ENCODE results near the gene COL13A1. TPM values are rescaled to one million over a fixed set of nuclear protein-coding genes. Genes with fewer than 3 reads are reported as not detected.

The COL13A1 gene
- total RNA-seq, 1 donor from 2014 or later: 18.3 TPM

DNA sequence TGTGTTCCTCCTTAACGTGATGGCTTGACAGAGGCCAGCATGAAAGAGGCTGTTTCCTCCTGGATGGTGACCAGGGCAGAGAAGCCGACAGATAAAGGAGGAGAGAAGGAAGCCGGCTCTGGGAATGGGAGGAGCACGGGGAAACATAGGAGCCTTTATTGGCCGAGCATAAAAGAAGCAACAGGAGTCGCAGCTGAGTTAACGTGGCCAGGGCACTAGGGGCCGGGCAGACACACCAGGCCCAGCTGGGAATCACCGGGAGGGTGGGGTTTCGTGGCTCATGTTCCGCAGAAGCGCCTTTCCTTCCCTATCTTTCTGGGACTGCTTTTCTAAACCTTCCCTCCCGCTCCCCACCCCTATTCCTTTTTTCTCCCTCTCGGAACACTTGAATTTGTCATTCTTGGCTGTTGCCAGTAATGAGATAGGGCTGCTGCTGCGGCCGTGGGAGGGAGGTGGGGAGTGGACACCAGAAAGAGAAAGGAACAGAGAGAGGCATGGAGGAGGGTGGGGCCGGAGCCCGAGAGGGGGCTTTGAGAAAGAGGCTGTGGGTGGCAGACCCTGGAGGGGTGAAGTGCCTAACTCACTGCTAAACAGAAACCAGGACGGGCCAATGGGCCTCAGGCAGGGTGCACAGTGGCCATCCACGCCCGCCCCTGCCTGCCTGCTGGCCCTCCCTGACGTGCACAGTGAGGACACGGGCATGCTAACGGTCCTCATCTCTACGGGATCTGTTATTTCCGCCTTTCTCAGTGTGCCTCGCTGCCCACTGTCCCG lies 65.2 kb downstream of the COL13A1 start:
- DNase-seq (ENCODE audit: low spot score): peak; percentile 95

DNA sequence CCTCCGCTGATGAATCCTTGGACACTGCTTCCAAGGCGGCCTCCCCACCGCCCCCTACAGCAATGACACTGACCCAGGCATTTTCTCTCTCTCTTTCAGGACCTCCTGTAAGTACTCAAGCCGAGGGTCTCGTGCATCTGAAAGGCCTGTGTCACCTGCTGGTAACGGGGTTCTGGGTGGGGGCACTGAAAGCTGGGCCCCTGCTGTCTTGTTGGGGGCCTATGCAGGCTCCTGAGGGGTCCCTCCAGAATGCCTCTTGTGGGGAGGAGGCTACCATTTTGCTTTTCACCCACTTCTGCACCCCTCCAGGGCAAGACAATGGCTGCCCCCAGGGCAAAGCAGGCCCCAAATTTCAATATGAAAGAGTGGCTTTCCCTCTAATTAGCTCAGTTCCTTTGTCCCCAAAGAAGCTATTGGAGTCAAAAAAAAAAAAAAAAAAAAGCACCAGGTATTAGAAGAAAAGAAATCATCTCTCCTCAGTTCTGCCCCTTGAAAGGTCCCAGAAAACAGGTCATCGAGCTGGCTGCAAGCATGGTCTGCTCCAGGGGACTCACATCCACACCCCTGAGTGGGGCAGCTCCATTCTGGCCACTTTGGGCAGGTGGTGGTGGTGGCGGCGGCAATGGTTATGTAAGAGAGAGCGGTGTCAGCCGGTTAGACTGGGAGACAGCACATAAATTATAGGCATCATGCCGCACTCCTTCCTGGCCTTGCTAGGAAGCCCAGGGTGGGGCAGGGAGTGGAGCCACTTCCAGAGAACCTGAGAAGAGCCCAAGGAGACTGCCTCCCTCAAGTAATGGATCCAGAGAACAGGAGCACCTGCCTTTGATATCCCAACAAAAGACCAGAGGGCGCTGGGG lies 66.2 kb downstream of the COL13A1 start:
- no peak for DNase-seq (ENCODE audit: low spot score)

DNA sequence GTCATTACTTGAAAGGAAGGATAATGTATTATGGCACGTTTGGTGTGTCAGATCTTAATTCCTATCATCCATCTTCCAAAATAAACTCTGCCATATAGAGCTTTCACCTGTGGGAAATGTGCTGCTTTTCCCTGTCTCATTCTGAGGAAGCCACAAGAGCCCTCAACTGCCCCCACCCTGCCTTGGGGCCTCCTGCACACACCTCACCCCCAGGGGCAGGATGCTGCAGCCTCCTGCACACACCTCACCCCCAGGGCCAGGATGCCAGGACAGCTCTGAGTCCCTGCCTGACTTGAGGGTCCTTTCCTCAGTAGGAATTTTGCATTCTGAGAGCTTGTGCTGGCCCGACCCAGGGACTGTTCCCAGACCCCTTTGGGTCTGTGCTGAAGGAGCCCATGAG lies 67.1 kb downstream of the COL13A1 start:
- DNase-seq (ENCODE audit: low spot score): no peak

DNA sequence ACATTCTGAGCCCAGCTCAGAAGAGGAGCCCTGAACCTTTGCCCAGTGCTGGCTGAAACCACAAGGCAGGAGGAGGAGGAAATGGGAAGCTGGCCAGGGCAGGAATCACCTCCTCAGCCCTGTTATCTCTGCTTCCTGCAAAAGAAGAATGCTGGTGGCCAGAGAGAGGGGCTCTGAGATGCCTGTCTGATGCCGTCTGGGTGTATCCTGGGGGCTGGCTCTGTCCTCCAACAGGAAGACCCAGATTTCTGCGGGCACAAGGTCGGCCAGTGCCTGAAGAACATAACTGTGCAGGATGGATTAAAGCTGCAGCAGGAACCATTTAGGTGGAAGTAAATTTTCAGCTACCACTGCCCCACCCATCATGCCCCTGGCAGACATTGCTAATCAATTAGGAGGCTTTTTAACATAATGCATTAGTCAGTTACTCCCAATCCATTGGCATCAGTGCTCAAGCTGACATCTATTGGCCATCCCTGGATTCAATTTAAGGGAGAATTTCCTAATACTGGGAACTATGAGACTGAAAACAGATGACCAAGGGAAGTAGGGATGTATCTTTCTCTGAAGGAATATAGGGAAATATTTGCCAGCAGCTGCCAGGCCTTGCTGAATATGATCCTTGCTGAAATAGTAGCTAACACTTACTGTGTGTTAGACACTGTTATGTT lies 67.7 kb downstream of the COL13A1 start:
- peak; percentile 72 for DNase-seq (ENCODE audit: low spot score)

DNA sequence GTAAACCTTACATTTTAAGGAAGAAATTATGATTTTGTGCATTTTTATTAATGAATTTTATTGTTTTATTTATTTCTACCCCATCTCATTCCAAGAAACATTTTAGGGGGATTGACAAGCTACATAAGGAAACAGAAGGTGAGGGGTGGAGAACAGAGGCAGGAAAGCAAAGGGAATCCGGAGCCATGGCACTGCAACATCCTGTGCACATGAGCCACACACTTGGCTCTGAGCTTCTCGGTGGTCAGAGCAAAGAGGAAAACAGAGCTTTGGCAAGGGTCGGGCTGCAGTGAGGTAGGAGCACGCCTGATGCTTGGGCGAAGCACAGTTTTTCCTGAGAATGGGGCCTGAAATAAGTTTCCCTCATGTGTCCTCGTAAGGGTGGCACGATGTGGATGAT lies 68.9 kb downstream of the COL13A1 start:
- DNase-seq (ENCODE audit: low spot score): no peak

DNA sequence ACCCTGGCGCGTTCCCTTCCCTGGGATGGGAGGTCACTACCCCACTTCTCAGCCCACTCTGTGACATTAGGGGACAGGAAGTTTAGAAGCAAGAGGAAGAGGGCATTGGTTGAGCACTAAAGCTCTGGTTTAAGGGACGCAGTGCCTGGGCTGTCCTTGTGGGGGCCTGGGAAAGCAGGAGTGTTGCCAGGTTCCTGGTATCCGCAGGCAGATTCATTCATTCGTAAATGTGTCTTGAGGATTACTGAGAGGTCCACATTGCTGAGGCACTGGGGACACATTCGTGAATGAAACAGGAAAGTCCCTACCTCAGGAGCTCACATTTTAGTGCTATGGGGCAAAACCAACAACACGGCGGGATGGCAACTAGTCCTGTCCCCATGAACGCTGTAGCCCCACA lies 69.4 kb downstream of the COL13A1 start:
- no peak for DNase-seq (ENCODE audit: low spot score)

DNA sequence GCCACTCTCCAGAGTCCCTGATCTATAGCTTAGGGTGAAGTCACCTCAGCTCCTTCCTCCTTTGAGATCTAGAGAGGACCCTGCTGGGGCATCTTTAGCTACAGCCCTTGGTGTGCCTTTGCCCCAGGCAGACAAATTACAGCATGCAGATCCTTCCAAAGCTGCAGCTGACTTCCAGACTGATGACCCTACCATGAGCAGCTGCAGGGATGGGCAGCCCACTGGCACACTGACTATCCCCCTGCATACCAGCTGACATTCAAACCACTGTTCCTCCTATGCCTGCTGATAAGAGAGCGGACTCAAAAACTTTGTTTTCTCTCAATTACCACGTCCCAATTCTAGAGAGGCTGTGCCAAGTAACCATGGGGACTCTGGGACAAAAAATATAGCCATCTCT lies 70.6 kb downstream of the COL13A1 start:
- no peak for DNase-seq (ENCODE audit: low spot score)

DNA sequence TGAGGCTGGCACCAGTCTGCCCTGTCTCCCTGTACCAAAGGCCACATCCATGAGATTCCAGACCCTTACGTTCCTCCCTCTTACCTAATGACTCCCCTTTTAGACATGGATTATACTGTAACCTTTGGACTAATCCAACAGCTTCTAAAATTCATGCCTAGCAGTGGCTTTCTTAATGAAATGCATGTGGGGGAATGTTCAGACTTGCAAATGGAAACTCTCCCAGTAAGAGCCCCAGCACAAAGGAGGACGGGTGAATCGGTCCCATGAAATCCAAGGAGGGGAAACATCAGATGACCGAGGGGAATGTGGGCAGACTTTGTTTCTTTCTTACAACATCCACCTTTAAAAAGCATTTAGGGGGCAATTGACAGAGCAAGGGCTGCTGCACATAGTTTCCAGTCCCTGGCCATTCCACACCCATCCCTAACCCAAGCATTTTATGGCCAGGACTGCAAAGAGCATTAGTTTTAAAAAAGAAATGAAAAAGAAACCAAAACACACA lies 71.5 kb downstream of the COL13A1 start:
- DNase-seq (ENCODE audit: low spot score): no peak

DNA sequence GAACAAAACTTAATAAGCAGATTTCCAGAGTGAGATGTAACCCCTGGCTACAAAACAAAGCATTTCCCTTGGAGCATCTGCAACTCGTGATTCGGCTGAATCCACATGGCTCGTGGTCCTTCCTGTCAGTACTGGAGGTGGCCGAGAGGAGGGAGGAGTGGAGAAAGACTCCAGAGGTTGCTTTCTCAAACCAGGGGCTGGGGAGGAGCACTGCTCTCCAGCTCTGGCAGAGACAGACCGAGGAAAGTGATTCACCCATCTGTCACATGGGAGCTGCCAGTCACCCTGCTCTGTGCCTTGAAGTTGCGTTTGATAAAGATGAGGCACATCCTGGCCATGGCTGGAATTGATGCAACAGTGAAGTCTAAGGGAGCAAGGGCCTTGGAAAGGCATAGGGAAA lies 72.7 kb downstream of the COL13A1 start:
- peak; percentile 83 for DNase-seq (ENCODE audit: low spot score)

DNA sequence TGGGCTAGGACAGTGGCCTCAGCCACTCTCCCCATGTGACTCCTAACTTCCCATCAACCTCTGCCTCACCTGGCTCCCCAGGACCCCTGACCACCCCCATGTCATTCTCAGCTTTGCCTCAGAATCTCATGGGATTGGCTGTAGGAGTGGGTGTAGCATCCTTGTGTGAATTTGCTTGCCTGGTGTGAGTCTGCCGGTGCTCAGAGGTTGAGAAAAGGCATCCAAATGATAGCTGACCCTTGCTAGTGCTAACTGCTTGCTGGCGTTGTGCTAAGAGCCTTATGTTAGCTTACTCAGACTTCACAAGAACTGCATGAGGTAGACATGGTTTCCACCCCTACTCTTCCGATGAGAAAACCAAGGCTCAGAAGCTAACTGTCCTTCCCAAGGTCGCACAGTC lies 74.2 kb downstream of the COL13A1 start:
- DNase-seq (ENCODE audit: low spot score): no peak

DNA sequence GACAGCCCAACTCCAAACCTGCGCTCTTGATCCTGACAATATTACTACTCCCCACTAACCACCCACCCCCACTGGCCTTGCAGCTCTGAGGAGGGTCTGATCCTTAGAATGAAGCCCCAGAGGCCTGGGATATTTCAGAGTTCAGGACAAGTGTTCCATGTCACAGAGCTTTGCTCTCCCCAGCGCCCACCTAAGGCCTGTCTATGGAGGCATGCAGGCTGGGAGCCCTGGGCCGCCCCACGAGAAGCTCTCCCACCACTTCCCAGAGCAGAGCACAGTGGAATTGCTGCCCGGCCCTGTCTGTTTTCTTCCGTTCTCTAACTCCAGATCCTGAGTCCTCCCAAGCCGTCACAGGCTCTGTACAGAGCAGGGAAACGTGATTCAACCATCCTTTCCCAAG lies 74.6 kb downstream of the COL13A1 start:
- DNase-seq (ENCODE audit: low spot score): no peak

DNA sequence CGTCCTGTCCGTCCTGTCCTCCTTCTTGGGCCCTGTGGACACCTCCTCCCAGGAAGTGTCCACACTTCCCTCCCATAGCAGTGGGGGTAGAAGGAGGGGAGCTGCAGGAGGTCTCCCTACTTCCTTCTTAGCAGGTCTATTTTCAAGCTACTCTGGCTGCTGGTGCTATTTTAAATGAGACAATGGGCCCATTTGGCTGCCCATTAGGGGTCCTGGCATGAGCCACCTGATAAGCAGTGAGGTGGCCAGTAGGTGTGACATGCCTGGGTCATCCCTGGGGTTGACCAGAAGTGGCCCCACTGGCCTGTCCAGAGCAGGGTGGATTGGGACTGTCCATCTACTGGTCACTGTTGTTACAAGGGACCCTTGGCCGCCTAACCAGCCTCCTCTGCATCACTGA lies 75.2 kb downstream of the COL13A1 start:
- no peak for DNase-seq (ENCODE audit: low spot score)

DNA sequence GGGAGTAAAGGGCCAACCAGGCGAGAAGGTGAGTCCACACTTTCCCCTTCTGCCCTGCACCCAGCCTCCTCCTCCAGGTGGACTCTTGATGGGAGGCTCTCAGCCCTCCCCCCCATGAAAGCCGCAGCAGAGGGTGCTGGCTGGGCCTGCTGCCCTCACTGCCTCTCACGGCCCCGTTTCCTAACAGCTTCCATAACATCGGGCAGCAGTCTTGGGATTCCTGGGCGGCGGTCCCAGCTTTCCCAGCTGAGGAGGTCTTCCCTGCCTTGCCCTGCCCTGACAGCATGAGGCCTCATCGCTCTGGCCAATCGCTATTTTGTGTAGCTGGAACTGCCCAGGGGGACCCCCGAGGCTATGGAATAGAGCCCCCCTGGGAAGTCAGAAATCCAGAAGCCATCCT lies 76.3 kb downstream of the COL13A1 start:
- peak; percentile 25 for DNase-seq (ENCODE audit: low spot score)

DNA sequence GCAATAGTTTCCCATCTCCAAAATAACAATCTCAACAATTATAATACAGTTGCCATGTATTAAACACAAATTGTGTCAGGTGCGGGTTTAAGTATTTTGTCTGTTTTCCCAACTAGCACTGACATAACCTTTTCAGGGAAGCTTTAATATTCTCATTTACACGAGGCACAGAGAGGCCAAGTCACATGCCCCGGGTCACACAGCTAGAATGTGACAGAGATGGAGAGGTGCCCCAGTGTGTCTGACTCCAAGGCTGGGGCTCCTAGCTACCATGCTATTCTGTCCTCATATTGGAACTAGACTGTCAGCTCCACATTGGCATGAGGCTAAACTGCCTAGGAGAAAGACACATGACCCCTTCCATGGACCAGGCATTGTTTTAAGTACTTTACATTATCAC lies 77.2 kb downstream of the COL13A1 start:
- DNase-seq (ENCODE audit: low spot score): no peak

DNA sequence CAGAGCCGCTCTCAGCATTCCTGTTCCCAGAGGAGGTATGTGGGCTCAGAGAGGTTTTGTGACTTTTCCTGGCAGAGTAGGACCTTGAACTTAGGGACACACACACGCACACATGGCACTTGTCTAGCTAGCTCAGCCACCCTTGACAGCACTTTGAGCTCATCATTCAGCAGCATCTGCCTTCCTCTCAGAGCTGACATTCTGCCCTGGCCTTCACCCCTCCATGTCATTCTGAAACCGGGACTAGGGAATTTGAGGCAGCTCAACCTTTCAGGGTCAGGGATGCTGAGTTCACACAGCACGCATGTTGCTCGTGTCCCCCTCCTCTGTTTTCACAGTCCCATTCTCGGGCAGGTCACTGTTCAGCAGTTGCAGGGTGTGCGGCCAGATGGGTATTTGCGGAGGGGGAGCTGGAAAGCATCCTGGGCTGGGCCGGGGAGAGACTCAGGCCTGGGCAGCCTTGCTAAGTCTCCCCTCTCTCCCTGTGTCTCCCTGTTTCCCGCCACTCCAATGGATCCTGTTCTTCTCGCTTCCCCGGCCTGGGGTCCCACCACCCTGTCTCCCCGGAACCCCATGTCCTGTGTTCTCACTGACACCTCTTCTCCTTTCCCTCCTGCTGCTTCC lies 78.0 kb downstream of the COL13A1 start:
- DNase-seq (ENCODE audit: low spot score): no peak

DNA sequence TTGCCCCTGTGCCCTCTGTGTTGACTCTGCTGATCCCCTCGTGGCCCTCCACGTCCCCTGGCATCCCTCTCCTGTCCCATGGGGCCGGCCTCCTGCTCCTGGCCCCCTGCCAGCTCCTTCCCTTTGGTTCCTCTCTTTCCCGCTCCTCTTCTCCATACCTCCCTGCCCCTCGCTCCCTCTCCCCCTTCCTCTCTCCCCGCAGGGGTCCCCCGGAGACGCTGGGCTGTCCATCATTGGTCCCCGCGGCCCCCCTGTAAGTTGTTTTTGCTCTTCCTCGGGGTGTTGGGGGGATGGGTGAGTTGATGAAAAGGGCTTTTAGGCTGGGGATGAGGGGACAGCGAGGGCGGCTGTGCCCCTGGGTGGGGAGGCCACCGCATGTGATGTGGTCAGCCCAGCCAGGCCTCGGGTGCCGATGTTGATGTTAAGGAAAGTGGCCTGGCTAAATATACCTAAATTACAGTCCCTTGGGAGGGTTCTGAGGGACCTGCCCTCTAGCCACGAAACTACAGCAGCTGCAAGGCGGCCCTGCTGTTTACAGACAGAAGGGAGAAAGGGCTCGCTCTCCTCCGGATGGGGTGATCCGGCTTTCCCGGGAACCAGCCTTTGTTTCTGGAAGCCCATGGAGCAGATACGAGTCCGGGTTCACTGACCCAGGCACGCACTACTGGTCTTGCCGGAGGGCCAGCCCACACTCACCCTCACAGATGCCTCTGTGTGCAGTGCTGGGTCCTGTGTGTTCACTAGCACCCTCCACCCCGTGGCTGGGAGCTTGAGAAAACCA lies 78.8 kb downstream of the COL13A1 start:
- no peak for DNase-seq (ENCODE audit: low spot score)

DNA sequence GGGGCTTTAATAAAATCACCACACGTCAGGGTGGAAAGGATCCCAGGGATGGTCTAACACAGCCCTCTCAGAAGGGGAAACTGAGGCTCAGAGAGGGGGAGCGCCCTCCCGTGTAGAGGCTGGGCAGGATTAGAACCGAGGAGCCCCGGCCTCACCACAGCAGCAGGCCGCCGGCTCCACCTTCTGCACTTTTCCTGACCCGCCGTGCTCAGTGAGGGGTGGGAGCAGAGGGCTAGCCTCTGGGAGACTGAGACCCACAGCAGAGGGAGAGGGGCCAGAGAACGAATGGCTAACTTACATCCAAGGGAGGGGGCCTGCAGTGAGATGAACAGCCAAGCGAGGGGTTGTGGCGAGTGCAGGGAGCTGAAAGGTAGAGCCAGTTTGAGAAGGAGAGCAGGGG lies 79.5 kb downstream of the COL13A1 start:
- DNase-seq (ENCODE audit: low spot score): no peak

DNA sequence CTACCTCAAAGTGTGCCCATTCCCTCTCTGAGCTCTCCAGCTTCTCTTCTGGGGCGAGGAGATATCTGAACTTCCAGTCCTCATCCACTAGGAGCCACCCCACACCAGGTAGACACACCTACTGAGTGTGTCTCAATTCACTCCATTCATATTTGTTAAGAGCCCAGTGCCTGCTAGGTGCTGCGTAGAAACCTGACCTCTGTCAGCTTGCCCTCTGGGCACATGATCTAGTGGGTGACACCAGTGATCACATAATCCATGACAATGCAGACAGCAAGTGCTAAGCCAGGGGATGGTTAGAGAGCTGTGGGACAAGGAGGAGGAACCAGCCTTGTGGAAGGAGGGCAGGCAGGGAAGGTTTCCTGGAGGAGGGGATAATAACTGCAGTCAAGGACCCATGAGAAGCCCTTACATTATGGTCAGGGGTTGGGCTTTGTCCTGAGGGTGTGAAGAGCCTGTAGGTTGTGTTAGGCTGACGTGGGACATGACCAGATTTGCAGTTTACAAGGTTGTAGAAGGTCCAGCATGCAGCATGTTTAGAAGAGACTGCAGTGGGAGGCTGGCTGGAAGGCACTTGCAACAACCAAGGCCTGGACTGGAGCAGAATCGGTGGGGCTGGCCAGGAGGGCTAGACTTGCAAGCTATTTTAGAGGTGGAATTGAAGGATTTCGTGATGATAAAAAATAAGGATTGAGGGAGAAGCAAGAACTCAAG lies 81.8 kb downstream of the COL13A1 start:
- DNase-seq (ENCODE audit: low spot score): no peak

DNA sequence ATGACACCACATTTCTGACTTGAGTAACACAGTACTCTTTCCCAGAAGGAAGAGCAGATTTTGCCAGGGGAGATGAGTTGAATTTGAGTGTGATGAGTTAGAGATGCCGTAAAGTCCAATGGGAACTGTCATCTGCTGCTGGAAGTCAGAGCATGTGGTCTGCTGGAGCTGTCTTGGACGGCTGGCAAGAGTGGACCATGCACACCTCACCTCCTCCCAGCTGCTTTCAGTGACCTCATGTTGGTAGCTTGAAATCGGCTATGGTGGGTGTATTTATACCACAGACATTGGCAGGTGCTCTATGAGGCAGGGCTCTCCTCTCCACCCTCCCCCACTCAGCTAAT lies 82.3 kb downstream of the COL13A1 start:
- no peak for DNase-seq (ENCODE audit: low spot score)

DNA sequence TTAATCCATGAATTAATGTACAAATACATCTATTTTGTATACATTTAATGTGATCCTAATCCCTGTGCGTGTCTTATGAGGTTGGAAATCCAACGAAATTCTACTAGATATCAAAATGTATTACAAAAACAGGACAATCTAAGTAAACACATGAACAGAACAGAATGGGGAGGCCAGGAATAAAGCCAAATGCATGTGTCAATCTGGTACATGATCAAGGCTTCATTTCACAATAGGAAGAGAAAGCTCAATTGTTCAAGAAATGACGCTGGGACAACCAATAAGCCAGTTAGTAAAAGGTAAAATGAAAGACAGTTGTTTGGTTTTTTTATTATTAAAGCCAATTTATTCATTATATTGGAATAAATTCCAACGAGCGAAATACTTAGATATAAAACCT lies 83.0 kb downstream of the COL13A1 start:
- DNase-seq (ENCODE audit: low spot score): no peak
